OCI-LY7 (cell line): Measurements from ENCODE around the gene ALS2CL. TPM values are rescaled to one million over a fixed set of nuclear protein-coding genes. Genes with fewer than 3 reads are reported as not detected.

Source experiments
- BruUV-seq: library from RNA; stranded (reverse); fragments of 400-500 nt; replicated peaks from 2 replicates; lab custom pipeline; 2021; lab: Mats Ljungman, UMichigan
- CTCF ChIA-PET: fragments of 300-600 bp; sonication (Branson Sonifier 250); formaldehyde crosslinking; loops from one replicate; lab custom pipeline; 2022; ENCODE audit warnings: antibody characterized with exemption; ENCODE audit not compliant: unreplicated experiment; lab: Charles Lee
- POLR2A ChIA-PET: fragments of 300-600 bp; sonication (Branson Sonifier 250); formaldehyde crosslinking; loops from one replicate; lab custom pipeline; 2022; ENCODE audit warnings: antibody characterized with exemption; lab: Charles Lee
- DNase-seq: peaks from one replicate; pipeline ENCODE4 v3.0.0-alpha.2; 2015; ENCODE audit warnings: low spot score
- H2AFZ ChIP-seq: fragments of 200-600 bp; sonication (generic), shearing (Covaris generic); 2 replicates; pipeline ENCODE4 v1.6.1; 2014; ENCODE audit warnings: mild to moderate bottlenecking, antibody characterized with exemption, low read length, moderate library complexity
- H3K27ac ChIP-seq: fragments of 200-600 bp; sonication (generic); 2 replicates; pipeline ENCODE4 v1.5.1; 2014; ENCODE audit warnings: mixed run types, low read depth, mild to moderate bottlenecking, moderate library complexity, low read length, inconsistent platforms; ENCODE audit not compliant: poor library complexity, severe bottlenecking
- H3K36me3 ChIP-seq: fragments of 200-600 bp; sonication (generic); 2 replicates; pipeline ENCODE4 v1.6.1; 2014; ENCODE audit warnings: mild to moderate bottlenecking, antibody characterized with exemption, low read length, moderate library complexity, mixed read lengths; ENCODE audit not compliant: insufficient read depth
- H3K4me1 ChIP-seq: fragments of 200-600 bp; sonication (generic); 2 replicates; pipeline ENCODE4 v1.5.1; 2014; ENCODE audit warnings: mild to moderate bottlenecking, low read length; ENCODE audit not compliant: insufficient read depth, poor library complexity, severe bottlenecking
- H3K4me2 ChIP-seq: fragments of 200-600 bp; sonication (generic); 2 replicates; pipeline ENCODE4 v1.6.1; 2014; ENCODE audit warnings: mild to moderate bottlenecking, low read length
- H3K4me3 ChIP-seq: fragments of 200-600 bp; sonication (generic); 2 replicates; pipeline ENCODE4 v1.5.1; 2014; ENCODE audit warnings: mild to moderate bottlenecking, low read depth, low read length; ENCODE audit not compliant: poor library complexity, severe bottlenecking
- H3K79me2 ChIP-seq: fragments of 200-600 bp; sonication (generic); 2 replicates; pipeline ENCODE4 v1.6.1; 2016; ENCODE audit warnings: low read depth, mild to moderate bottlenecking, low read length, moderate library complexity, mixed read lengths; ENCODE audit not compliant: insufficient read depth
- H3K9me2 ChIP-seq: fragments of 200-600 bp; sonication (generic); 2 replicates; pipeline ENCODE4 v1.6.1; 2016; ENCODE audit warnings: mild to moderate bottlenecking, low read length, mixed read lengths; ENCODE audit not compliant: insufficient read depth
- H3K9me3 ChIP-seq: fragments of 200-600 bp; sonication (generic); 2 replicates; pipeline ENCODE4 v1.6.1; 2014; ENCODE audit warnings: mild to moderate bottlenecking, mixed run types, low read length, mixed read lengths
- H4K20me1 ChIP-seq: fragments of 200-600 bp; sonication (generic); 2 replicates; pipeline ENCODE4 v1.6.1; 2014; ENCODE audit warnings: mild to moderate bottlenecking, antibody characterized with exemption, low read length, moderate library complexity, mixed read lengths; ENCODE audit not compliant: insufficient read depth
- CTCF ChIP-seq: fragments of 200-600 bp; sonication (generic); conservative IDR thresholded peaks from 2 replicates; pipeline ENCODE4 v1.5.1; 2014; ENCODE audit warnings: mild to moderate bottlenecking, antibody characterized with exemption, low read length, moderate library complexity, mixed read lengths
- EZH2phosphoT487 ChIP-seq: fragments of 200-600 bp; sonication (generic); IDR thresholded peaks from 2 replicates; pipeline ENCODE4 v1.6.1; 2018; ENCODE audit warnings: low read depth, borderline replicate concordance, mild to moderate bottlenecking, mixed run types, antibody characterized with exemption, low read length, moderate library complexity, mixed read lengths
- intact Hi-C: fragments of 100-400 bp; cut with micrococcal nuclease; formaldehyde crosslinking; loops from one replicate; pipeline ENCODE4 v1.10.0; 2022; ENCODE audit not compliant: unreplicated experiment
- total RNA-seq, 2 experiments: library from RNA; depleted of rRNA in 1 of 2; stranded (reverse); fragments of >200 nt in 1 of 2; shearing (Covaris generic) in 1 of 2; gene quantifications; 2 replicates each; pipeline ENCODE4 v1.2.3, GENCODE V29; 2014 to 2022

Gene ALS2CL
- total RNA-seq, 2 experiments from 2014 or later: 0.28 TPM; not detected in 1

GRCh38 chr3:46660003-46660402 lies 33.5 kb downstream of the ALS2CL start:
- Histone ChIP-seq H3K4me2 (no peak overlapping the region), H3K4me1 (peaks cover 5% of the 10 kb centered on the region), H3K27ac (no peak overlapping the region), H3K9me2 (no peaks in the 10 kb centered on the region), H3K36me3 (no peaks in the 10 kb centered on the region), H3K9me3 (no peaks in the 10 kb centered on the region), H2AFZ (no peak overlapping the region), H3K4me3 (no peak overlapping the region), H3K79me2 (no peaks in the 10 kb centered on the region), H4K20me1 (no peaks in the 10 kb centered on the region)
- DNase-seq: no peak
- TF ChIP-seq EZH2phosphoT487: no peak
- TF ChIP-seq CTCF: no peak
- POLR2A ChIA-PET: no interaction called here
- CTCF ChIA-PET: no interaction called here
- intact Hi-C loops: loop anchor here (2.0 kb wide), 1 partner anchor 171 kb away; no protein-coding TSS in a partner anchor
- BruUV-seq: no TSS peak

- CTCF ChIA-PET: no interaction called here
- TF ChIP-seq CTCF (no peak), EZH2phosphoT487 (no peak)
- BruUV-seq: no TSS peak
These were observed 34.2 kb downstream of the ALS2CL start for GRCh38 chr3:46659285-46659684.

GRCh38 chr3:46656778-46657556 lies 36.5 kb downstream of the ALS2CL start:
- no peaks in the 10 kb centered on the region for H4K20me1 ChIP-seq
- H3K4me2 ChIP-seq: no peak overlapping the region
- CTCF ChIA-PET: no interaction called here
- intact Hi-C loops: no loop called here
- no peaks in the 10 kb centered on the region for H3K79me2 ChIP-seq
- BruUV-seq: no TSS peak
- no peak overlapping the region for H3K4me3 ChIP-seq
- H3K27ac ChIP-seq: no peak overlapping the region
- H3K36me3 ChIP-seq: no peaks in the 10 kb centered on the region
- H3K9me2 ChIP-seq: no peaks in the 10 kb centered on the region
- TF ChIP-seq CTCF (no peak), EZH2phosphoT487 (no peak)
- H2AFZ ChIP-seq: no peak overlapping the region
- H3K9me3 ChIP-seq: peaks cover 6% of the 10 kb centered on the region; the same call in 1 of the 2 replicates
- POLR2A ChIA-PET: no interaction called here
- DNase-seq: no peak
- H3K4me1 ChIP-seq: peaks cover 5% of the 10 kb centered on the region

More at GRCh38 chr3:46659285-46659684, 34.2 kb downstream of the ALS2CL start:
- intact Hi-C loops: no loop called here
- no peaks in the 10 kb centered on the region for H3K79me2 ChIP-seq
- no peaks in the 10 kb centered on the region for H3K9me3 ChIP-seq
- no peaks in the 10 kb centered on the region for H4K20me1 ChIP-seq
- no peak overlapping the region for H3K4me3 ChIP-seq
- H3K27ac ChIP-seq: no peak overlapping the region
- H3K4me1 ChIP-seq: peaks cover 5% of the 10 kb centered on the region
- H2AFZ ChIP-seq: no peak overlapping the region
- no peaks in the 10 kb centered on the region for H3K36me3 ChIP-seq
- no peak overlapping the region for H3K4me2 ChIP-seq
- DNase-seq: no peak
- H3K9me2 ChIP-seq: no peaks in the 10 kb centered on the region
- POLR2A ChIA-PET: no interaction called here
